H1 (cell line): Measurements from ENCODE around the gene DHRS3. TPM values are rescaled to one million over a fixed set of nuclear protein-coding genes. Genes with fewer than 3 reads are reported as not detected.

Experiments used
- CTCF ChIA-PET: fragments of 300-600 bp; sonication (Branson Sonifier 250); formaldehyde crosslinking; loops from one replicate; lab custom pipeline; 2021; ENCODE audit not compliant: partially characterized antibody; lab: Charles Lee
- POLR2A ChIA-PET: fragments of 300-600 bp; sonication (Branson Sonifier 250); formaldehyde crosslinking; loops from one replicate; lab custom pipeline; 2021; ENCODE audit warnings: inconsistent platforms; ENCODE audit not compliant: partially characterized antibody; lab: Charles Lee
- DNase-seq, 2 experiments: peaks; one replicate each; pipeline versions ENCODE4 v3.0.0 to v3.0.0-alpha.2; 2010 to 2022; ENCODE audit warnings: low spot score in 2 of 2, low read depth in 1 of 2, mixed read lengths in 1 of 2
- FAIRE-seq: peaks from 2 replicates; lab custom pipeline; 2011; peaks lifted over from hg19 to GRCh38; lab: Jason Lieb, UNC
- H2AFZ ChIP-seq: 2 replicates; pipeline ENCODE4 v1.8.1; 2012; ENCODE audit warnings: low read length, inconsistent platforms
- H2AK5ac ChIP-seq: 2 replicates; pipeline ENCODE4 v1.6.1; 2013; ENCODE audit warnings: low read depth, low read length
- H2BK120ac ChIP-seq: replicated peaks from 2 replicates; pipeline ENCODE3; 2013; ENCODE audit warnings: low read depth, low read length, inconsistent platforms
- H2BK12ac ChIP-seq: 2 replicates; pipeline ENCODE4 v1.6.1; 2013; ENCODE audit warnings: low read depth, low read length
- H2BK15ac ChIP-seq: 2 replicates; pipeline ENCODE4 v1.6.1; 2013; ENCODE audit warnings: low read length
- H2BK20ac ChIP-seq: 2 replicates; pipeline ENCODE4 v1.6.1; 2013; ENCODE audit warnings: low read length
- H2BK5ac ChIP-seq: 2 replicates; pipeline ENCODE4 v1.6.1; 2013; ENCODE audit warnings: low read depth, low read length
- H3K14ac ChIP-seq: 2 replicates; pipeline ENCODE4 v1.6.1; 2013; ENCODE audit warnings: inconsistent platforms; ENCODE audit not compliant: insufficient read length
- H3K18ac ChIP-seq: 2 replicates; pipeline ENCODE4 v1.6.1; 2013; ENCODE audit warnings: low read length; ENCODE audit errors: extremely low read depth
- H3K23ac ChIP-seq: 2 replicates; pipeline ENCODE4 v1.6.1; 2013; ENCODE audit warnings: inconsistent platforms; ENCODE audit not compliant: insufficient read length
- H3K23me2 ChIP-seq: 2 replicates; pipeline ENCODE4 v1.6.1; 2013; ENCODE audit warnings: low read depth, low read length
- H3K27ac ChIP-seq: 2 replicates; pipeline ENCODE4 v1.6.1; 2011; ENCODE audit warnings: low read depth, low read length, inconsistent platforms
- H3K27me3 ChIP-seq, 4 experiments: replicated peaks in 1 of 4; 1 replicate in 1 of 4; 2 replicates in 3 of 4; pipeline versions ENCODE4 v1.6.1 to v1.8.1; 2011 to 2013; ENCODE audit warnings: low read length in 3 of 4, mild to moderate bottlenecking in 3 of 4, inconsistent platforms in 2 of 4, mixed read lengths in 2 of 4, moderate library complexity in 1 of 4; ENCODE audit not compliant: control insufficient read depth in 3 of 4, insufficient read depth in 3 of 4; ENCODE audit errors: extremely low read depth in 1 of 4
- H3K36me3 ChIP-seq, 4 experiments: 2 replicates each; pipeline versions ENCODE4 v1.6.1 to v1.8.1; 2011 to 2013; ENCODE audit warnings: mild to moderate bottlenecking in 4 of 4, low read length in 3 of 4, moderate library complexity in 2 of 4, control low read depth in 1 of 4, inconsistent platforms in 1 of 4; ENCODE audit not compliant: insufficient read depth in 4 of 4, control insufficient read depth in 2 of 4
- H3K4ac ChIP-seq: replicated peaks from 2 replicates; pipeline ENCODE3; 2013; ENCODE audit warnings: low read length, low read depth, mixed read lengths, inconsistent platforms; ENCODE audit not compliant: insufficient read length
- H3K4me1 ChIP-seq, 4 experiments: replicated peaks in 1 of 4; 1 replicate in 1 of 4; 2 replicates in 3 of 4; pipeline versions ENCODE4 v1.6.1 to v1.8.1; 2011 to 2013; ENCODE audit warnings: low read length in 3 of 4, inconsistent platforms in 2 of 4, mixed read lengths in 1 of 4; ENCODE audit not compliant: insufficient read depth in 4 of 4, control insufficient read depth in 3 of 4
- H3K4me2 ChIP-seq, 2 experiments: 2 replicates each; pipeline versions ENCODE4 v1.6.1 to v1.8.1; 2011 to 2013; ENCODE audit warnings: low read depth in 2 of 2, low read length in 2 of 2, control low read depth in 1 of 2, inconsistent platforms in 1 of 2, mild to moderate bottlenecking in 1 of 2; ENCODE audit not compliant: insufficient read depth in 1 of 2
- H3K4me3 ChIP-seq, 4 experiments: fragments of 200-600, 300-600 bp in 1 of 4; sonication (generic), shearing (Covaris generic), sonication (Bioruptor Twin) in 1 of 4; 2 replicates each; pipeline versions ENCODE4 v1.5.1 to v1.8.1; 2011 to 2016; ENCODE audit warnings: low read length in 4 of 4, low read depth in 3 of 4, control low read depth in 2 of 4, inconsistent platforms in 2 of 4, mild to moderate bottlenecking in 2 of 4, mixed read lengths in 1 of 4, moderate library complexity in 1 of 4; ENCODE audit not compliant: insufficient read depth in 2 of 4; ENCODE audit errors: extremely low read depth in 1 of 4
- H3K56ac ChIP-seq: replicated peaks from 2 replicates; pipeline ENCODE3; 2013; ENCODE audit warnings: low read depth, mild to moderate bottlenecking, mixed read lengths, low read length, inconsistent platforms; ENCODE audit not compliant: insufficient read length
- H3K79me1 ChIP-seq: 2 replicates; pipeline ENCODE4 v1.6.1; 2013; ENCODE audit warnings: low read depth, low read length, control low read depth
- H3K79me2 ChIP-seq, 2 experiments: 2 replicates each; pipeline versions ENCODE4 v1.6.1 to v1.8.1; 2012 to 2013; ENCODE audit warnings: low read length in 2 of 2, mild to moderate bottlenecking in 2 of 2, inconsistent platforms in 1 of 2; ENCODE audit not compliant: insufficient read depth in 2 of 2, control insufficient read depth in 1 of 2
- H3K9ac ChIP-seq, 4 experiments: replicated peaks in 1 of 4; 1 replicate in 1 of 4; 2 replicates in 3 of 4; pipeline versions ENCODE4 v1.6.1 to v1.8.1; 2011 to 2013; ENCODE audit warnings: low read depth in 3 of 4, low read length in 3 of 4, control low read depth in 2 of 4, mild to moderate bottlenecking in 2 of 4, moderate library complexity in 2 of 4, inconsistent platforms in 1 of 4; ENCODE audit errors: extremely low read depth in 1 of 4
- H3K9me3 ChIP-seq, 2 experiments: 2 replicates each; pipeline versions ENCODE4 v1.6.1 to v1.8.1; 2012 to 2013; ENCODE audit warnings: mild to moderate bottlenecking in 2 of 2, moderate library complexity in 2 of 2, control low read depth in 1 of 2, inconsistent platforms in 1 of 2, low read depth in 1 of 2, low read length in 1 of 2, mixed read lengths in 1 of 2; ENCODE audit not compliant: insufficient read depth in 2 of 2
- H4K20me1 ChIP-seq, 2 experiments: replicated peaks in 1 of 2; 2 replicates each; pipeline versions ENCODE3 to v1.8.1; 2011 to 2013; ENCODE audit warnings: inconsistent platforms in 2 of 2, low read length in 2 of 2, mild to moderate bottlenecking in 1 of 2; ENCODE audit not compliant: insufficient read depth in 2 of 2, control insufficient read depth in 1 of 2
- H4K5ac ChIP-seq: 2 replicates; pipeline ENCODE4 v1.6.1; 2013; ENCODE audit warnings: low read length, low read depth, mixed read lengths, inconsistent platforms; ENCODE audit not compliant: insufficient read length
- H4K8ac ChIP-seq: 2 replicates; pipeline ENCODE4 v1.8.0; 2013; ENCODE audit warnings: mild to moderate bottlenecking, moderate library complexity, low read length, inconsistent platforms; ENCODE audit not compliant: insufficient read depth; ENCODE audit errors: extremely low read depth
- H4K91ac ChIP-seq: replicated peaks from 2 replicates; pipeline ENCODE3; 2013; ENCODE audit warnings: low read length, mixed read lengths, inconsistent platforms; ENCODE audit not compliant: insufficient read length
- GABPA ChIP-seq: IDR thresholded peaks from 2 replicates; pipeline ENCODE4 v1.6.1; 2011; ENCODE audit warnings: mild to moderate bottlenecking, low read length, moderate library complexity, borderline replicate concordance; ENCODE audit not compliant: insufficient read depth
- WGBS, 2 experiments: shearing (Covaris generic) in 1 of 2; methylation state at CpG; one replicate each; pipeline versions ENCODE4 v1.1.6 to v1.1.7; 2013 to 2015; ENCODE audit warnings: low lambda C conversion rate in 2 of 2, mixed read lengths in 2 of 2, inconsistent platforms in 1 of 2, low coverage in 1 of 2, missing lambda C conversion rate in 1 of 2; ENCODE audit not compliant: insufficient replicate concordance in 2 of 2, insufficient coverage in 1 of 2, insufficient read length in 1 of 2; ENCODE audit errors: extremely low coverage in 1 of 2, missing lambda C conversion rate in 1 of 2; 5-methylcytosine and 5-hydroxymethylcytosine counted together
- polyA plus RNA-seq, 7 experiments: library from polyadenylated mRNA; depleted of rRNA in 3 of 7; stranded (reverse) in 5 of 7; unstranded in 2 of 7; fragments of >200 nt in 5 of 7; fragments of 200-250 nt in 2 of 7; gene quantifications; 1 replicate in 5 of 7; 2 replicates in 1 of 7; 4 replicates in 1 of 7; pipeline versions ENCODE4 v1.2.1 to v1.2.3, GENCODE V29; 2011 to 2013; ENCODE audit warnings: missing spikeins in 2 of 7, mixed read lengths in 2 of 7
- total RNA-seq: library from RNA; stranded (reverse); fragmentation: NEBNext Ultra II Directional; extraction: Animal tissue kit (Norgen Biotek cat#: 25700); gene quantifications from 2 replicates; pipeline ENCODE4 v1.2.1, GENCODE V29; 2021
- TF ChIP-seq, protein P1 (sequence below): IDR thresholded peaks from 2 replicates; pipeline ENCODE4 v1.6.1; 2012; ENCODE audit warnings: inconsistent platforms

DHRS3 gene
- total and polyA plus RNA-seq, 2 of the 8 experiments (the other 6 are each of a cell fraction or from before 2014, with no cell fraction given): 32.5 to 36.4 TPM

DNA sequence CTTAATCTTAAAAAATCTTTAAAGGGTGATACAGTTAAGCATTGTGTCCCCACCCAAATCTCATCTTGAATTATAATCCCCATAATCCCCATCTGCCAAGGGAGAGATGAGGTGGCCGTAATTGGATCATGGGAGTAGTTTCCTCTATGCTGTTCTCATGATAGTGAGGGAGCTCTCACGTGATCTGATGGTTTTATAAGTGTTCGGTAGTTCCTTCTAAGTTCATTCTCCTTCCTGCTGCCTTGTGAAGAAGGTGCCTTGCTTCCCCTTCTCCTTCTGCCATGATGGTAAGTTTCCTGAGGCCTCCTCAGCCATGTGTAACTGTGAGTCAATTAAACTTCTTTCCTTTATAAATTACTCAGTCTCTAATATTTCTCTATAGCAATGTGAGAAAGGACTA, 10.7 kb downstream of the DHRS3 start:
- no peaks in the 10 kb centered on the region for H3K23me2 ChIP-seq
- H3K56ac ChIP-seq: no peak overlapping the region
- H3K27ac ChIP-seq: no peak overlapping the region
- H4K5ac ChIP-seq: no peak overlapping the region
- H4K91ac ChIP-seq: no peak overlapping the region
- TF ChIP-seq, protein P1, sequence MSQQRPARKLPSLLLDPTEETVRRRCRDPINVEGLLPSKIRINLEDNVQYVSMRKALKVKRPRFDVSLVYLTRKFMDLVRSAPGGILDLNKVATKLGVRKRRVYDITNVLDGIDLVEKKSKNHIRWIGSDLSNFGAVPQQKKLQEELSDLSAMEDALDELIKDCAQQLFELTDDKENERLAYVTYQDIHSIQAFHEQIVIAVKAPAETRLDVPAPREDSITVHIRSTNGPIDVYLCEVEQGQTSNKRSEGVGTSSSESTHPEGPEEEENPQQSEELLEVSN: no peak
- TF ChIP-seq GABPA: no peak
- no peak overlapping the region for H2BK120ac ChIP-seq
- H3K36me3 ChIP-seq: peaks cover 2 to 42% (median 5%) of the 10 kb centered on the region in 4 experiments; a peak in 6 of 8 replicates
- H3K4me2 ChIP-seq: no peak overlapping the region
- CTCF ChIA-PET: interaction anchor here (0.7 kb wide), 1 partner anchor 60 kb away, joined by 3 read pairs; no protein-coding TSS in a partner anchor
- no peak overlapping the region for H4K8ac ChIP-seq
- FAIRE-seq (no peak), DNase-seq (no peak)
- peaks cover 0 to 12% (median 7%) of the 10 kb centered on the region in 4 experiments; a peak in 4 of 7 replicates for H3K4me1 ChIP-seq
- H3K9ac ChIP-seq: no peak overlapping the region
- H3K9me3 ChIP-seq: peaks cover 0 to 2% of the 10 kb centered on the region in 2 experiments; a peak in 1 of 4 replicates
- H2BK5ac ChIP-seq: no peak overlapping the region
- POLR2A ChIA-PET: interaction anchor here (1.0 kb wide), 1 partner anchor 11 kb away, joined by 3 read pairs; no protein-coding TSS in a partner anchor
- H3K4ac ChIP-seq: no peak overlapping the region
- peaks cover 5 to 77% of the 10 kb centered on the region in 2 experiments; a peak in 3 of 4 replicates for H3K79me2 ChIP-seq
- no peak overlapping the region for H3K4me3 ChIP-seq
- WGBS, 2 experiments: 93% methylated on average over 3 of the region's 3 CpGs; no CpG with 5 or more reads in 1 of the 2 experiments
- peaks cover 6 to 18% of the 10 kb centered on the region in 2 experiments for H4K20me1 ChIP-seq
- peaks cover 14% of the 10 kb centered on the region for H3K79me1 ChIP-seq
- H2BK20ac ChIP-seq: no peak overlapping the region
- H3K18ac ChIP-seq: no peak overlapping the region
- no peak overlapping the region for H2AFZ ChIP-seq
- H2BK12ac ChIP-seq: no peak overlapping the region
- H3K14ac ChIP-seq: no peak overlapping the region
- no peak overlapping the region for H3K23ac ChIP-seq
- H3K27me3 ChIP-seq: no peaks in the 10 kb centered on the region
- no peak overlapping the region for H2AK5ac ChIP-seq
- no peak overlapping the region for H2BK15ac ChIP-seq
